GM23338 (cell line): ENCODE data around the gene NSG2.

Source experiments
- EZH2 ChIP-seq: fragments of 200-600 bp; sonication (generic); IDR thresholded peaks from one replicate; pipeline ENCODE4 v1.8.0; 2017; ENCODE audit warnings: antibody characterized with exemption, mild to moderate bottlenecking, low read depth; ENCODE audit not compliant: unreplicated experiment
- ZNF114 ChIP-seq: fragments of 250-450 bp; sonication (Bioruptor Pico); IDR thresholded peaks from 2 replicates; pipeline ENCODE4 v1.5.0; 2020; ENCODE audit warnings: mild to moderate bottlenecking, moderate library complexity
- TF ChIP-seq, protein P1 (sequence below), 2 experiments: fragments of 200-600 bp in 1 of 2; sonication (generic) in 1 of 2; conservative IDR thresholded peaks; 2 replicates each; pipeline versions ENCODE4 v1.5.1 to v1.6.1; 2016 to 2017; ENCODE audit warnings: antibody characterized with exemption in 2 of 2, low read depth in 2 of 2, mild to moderate bottlenecking in 2 of 2, moderate library complexity in 1 of 2

DNA sequence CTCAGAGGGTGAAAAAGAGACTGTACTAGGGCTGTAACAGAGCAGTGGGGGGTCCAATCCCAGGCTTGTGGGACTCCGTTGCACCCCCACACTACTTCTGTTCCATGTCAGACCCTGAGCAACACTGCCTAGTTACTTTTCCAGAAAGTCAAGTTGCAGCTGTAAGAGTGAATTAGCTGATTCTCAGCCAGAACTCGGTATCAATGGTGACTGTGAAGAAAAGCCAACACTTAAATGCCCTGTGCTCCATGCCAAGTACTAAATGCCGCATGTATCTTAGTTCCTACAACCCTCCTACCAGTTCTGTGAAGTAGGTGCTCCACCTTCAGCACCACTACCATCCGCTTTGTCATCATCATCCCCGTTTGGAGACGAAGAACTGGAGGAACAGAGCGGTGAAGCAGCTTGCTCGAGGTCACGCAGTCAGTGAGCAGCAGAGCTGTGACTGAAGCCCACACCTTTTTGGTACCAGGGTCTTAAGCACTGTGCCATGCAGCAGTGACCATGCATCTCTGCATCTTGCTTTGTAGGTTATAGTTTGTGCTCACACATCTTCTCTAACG is 64.3 kb downstream of the NSG2 start:
- TF ChIP-seq, protein P1, sequence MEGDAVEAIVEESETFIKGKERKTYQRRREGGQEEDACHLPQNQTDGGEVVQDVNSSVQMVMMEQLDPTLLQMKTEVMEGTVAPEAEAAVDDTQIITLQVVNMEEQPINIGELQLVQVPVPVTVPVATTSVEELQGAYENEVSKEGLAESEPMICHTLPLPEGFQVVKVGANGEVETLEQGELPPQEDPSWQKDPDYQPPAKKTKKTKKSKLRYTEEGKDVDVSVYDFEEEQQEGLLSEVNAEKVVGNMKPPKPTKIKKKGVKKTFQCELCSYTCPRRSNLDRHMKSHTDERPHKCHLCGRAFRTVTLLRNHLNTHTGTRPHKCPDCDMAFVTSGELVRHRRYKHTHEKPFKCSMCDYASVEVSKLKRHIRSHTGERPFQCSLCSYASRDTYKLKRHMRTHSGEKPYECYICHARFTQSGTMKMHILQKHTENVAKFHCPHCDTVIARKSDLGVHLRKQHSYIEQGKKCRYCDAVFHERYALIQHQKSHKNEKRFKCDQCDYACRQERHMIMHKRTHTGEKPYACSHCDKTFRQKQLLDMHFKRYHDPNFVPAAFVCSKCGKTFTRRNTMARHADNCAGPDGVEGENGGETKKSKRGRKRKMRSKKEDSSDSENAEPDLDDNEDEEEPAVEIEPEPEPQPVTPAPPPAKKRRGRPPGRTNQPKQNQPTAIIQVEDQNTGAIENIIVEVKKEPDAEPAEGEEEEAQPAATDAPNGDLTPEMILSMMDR (conservative IDR thresholded peaks at IDR 0.05; ENCODE audit: low read depth in 2 of 2) = no peak
- TF ChIP-seq EZH2 (no peak), ZNF114 (CRISPR knock-in tag) (no peak)
